GM18951 (cell line): ENCODE data around the gene FNDC7.
"Not testable (repeated sequence)": the region's sequence is repeated elsewhere in the genome, so short reads cannot be mapped to it uniquely, and the experiment has no call there.

ENCODE experiments used
- POLR2A ChIP-seq: IDR thresholded peaks from 4 replicates; pipeline ENCODE4 v1.6.1; 2011; ENCODE audit warnings: mild to moderate bottlenecking; ENCODE audit not compliant: insufficient read length, insufficient read depth; ENCODE audit errors: extremely low read depth
- in situ Hi-C: fragments of 300-500 bp; cut with MboI; formaldehyde crosslinking; loops from one replicate; pipeline ENCODE4 v1.12.0; 2022; ENCODE audit warnings: low sequenced_read_pairs, mixed read lengths, inconsistent platforms; ENCODE audit not compliant: unreplicated experiment

The FNDC7 gene

GRCh38 chr1:108780937-108781574 lies 68.3 kb downstream of the FNDC7 start:
- in situ Hi-C loops: no loop called here
- TF ChIP-seq POLR2A: no peak

GRCh38 chr1:108781575-108781944 lies 68.9 kb downstream of the FNDC7 start:
- in situ Hi-C loops: not testable (repeated sequence)

- in situ Hi-C loops: no loop called here
- TF ChIP-seq POLR2A: no peak
Observed at GRCh38 chr1:108785264-108785663, 72.6 kb downstream of the FNDC7 start.

GRCh38 chr1:108785880-108786279 lies 73.2 kb downstream of the FNDC7 start:
- in situ Hi-C loops: no loop called here
- TF ChIP-seq POLR2A: no peak

GRCh38 chr1:108791790-108792189 lies 79.1 kb downstream of the FNDC7 start:
- in situ Hi-C loops: no loop called here
- no peak for TF ChIP-seq POLR2A
